ENCODE results near the gene UBFD1.

DNA sequence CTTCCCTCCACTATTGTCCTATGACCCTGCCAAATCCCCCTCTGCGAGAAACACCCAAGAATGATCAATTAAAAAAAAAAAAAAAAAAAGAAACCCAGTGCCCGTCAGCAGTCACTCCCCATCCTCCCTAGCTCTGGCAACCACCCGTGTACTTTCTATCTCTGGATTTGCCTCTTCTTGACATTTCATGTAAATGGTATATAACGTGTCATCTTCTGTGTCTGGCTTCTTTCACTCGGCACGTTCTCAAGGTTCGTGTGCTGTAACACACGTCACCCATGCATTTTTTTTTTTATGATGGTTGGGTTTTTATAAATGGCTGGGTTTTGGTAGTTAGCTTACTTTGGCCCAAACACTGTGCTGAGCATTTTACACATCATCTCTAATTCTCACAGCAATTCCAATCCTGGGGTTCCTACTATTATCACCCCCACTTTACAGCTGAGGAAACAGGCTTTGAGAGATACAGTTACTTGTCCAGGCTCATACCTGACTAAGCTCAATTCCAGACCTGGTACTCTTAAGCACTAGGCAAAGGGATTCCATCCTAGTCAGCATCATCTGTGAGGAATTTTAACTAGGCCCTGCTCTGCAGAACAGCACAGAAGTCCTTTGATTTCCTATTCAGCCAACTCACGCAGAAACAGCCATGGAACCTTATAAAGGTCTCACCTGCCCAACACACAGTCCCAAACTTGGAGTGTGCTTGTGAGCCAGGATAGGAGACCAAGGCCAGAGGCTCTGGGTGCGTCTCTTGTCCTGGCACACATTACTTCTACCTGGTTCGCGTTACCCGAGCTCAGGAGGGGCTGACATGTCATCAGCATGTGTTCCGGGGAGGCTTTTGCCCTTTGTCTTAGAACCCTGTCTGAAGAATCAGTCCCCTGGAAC lies 26.9 kb downstream of the UBFD1 start:
- TF ChIP-seq, protein P1, sequence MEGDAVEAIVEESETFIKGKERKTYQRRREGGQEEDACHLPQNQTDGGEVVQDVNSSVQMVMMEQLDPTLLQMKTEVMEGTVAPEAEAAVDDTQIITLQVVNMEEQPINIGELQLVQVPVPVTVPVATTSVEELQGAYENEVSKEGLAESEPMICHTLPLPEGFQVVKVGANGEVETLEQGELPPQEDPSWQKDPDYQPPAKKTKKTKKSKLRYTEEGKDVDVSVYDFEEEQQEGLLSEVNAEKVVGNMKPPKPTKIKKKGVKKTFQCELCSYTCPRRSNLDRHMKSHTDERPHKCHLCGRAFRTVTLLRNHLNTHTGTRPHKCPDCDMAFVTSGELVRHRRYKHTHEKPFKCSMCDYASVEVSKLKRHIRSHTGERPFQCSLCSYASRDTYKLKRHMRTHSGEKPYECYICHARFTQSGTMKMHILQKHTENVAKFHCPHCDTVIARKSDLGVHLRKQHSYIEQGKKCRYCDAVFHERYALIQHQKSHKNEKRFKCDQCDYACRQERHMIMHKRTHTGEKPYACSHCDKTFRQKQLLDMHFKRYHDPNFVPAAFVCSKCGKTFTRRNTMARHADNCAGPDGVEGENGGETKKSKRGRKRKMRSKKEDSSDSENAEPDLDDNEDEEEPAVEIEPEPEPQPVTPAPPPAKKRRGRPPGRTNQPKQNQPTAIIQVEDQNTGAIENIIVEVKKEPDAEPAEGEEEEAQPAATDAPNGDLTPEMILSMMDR (IDR thresholded peaks at IDR 0.05): no peak
- TF ChIP-seq POLR2A (IDR thresholded peaks at IDR 0.05): no peak

All from body of pancreas (tissue), 4 donors.